ENCODE data around the gene ANK2. TPM values are rescaled to one million over a fixed set of nuclear protein-coding genes. Genes with fewer than 3 reads are reported as not detected.

The ANK2 gene
- total RNA-seq, 8 experiments from 2014 or later = 46.7 to 361 (median 116) TPM

DNA sequence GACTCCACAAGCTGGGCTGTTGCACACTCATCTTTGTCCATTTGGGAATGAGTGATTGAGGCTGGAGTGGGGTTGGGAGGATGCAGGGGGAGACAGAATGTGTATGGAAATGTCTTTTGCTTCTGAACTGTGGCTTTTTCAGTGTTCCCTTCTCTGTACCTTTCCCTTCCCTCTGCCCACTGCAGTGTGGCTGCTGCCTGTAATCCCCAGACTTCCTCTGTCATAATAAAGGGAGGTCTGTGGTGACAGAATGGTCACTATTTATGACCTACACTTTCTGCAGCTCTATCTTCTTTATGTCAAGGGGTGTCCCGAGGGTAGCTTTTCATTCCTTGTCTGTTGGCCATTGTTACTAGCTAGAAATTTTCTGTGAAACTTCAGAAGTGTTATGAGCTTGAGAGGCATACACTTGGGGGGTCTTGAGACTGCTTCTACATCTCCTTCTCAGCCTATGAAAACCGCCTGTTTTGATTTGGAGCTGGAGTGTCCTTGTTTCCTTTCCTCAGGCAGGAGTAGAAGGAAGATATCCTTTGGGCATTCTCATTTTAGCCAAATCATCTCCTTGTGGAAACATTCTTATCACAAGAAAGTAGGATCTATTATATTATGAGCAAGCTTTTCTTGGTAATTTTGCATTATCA lies 63.0 kb downstream of the ANK2 start:
- Histone ChIP-seq H3K4me1 (replicated peaks in 1 of 2) (peaks cover 33 to 66% of the 10 kb centered on the region in 2 donors), H3K27ac (no peak overlapping the region), H3K4me3 (no peak overlapping the region)
- peak in 5 of 8 experiments; percentile 17 to 63 (median 48) for ATAC-seq (replicated peaks in 6 of 8)
- in situ Hi-C loops (cut with MboI; ENCODE audit: low pct_unique_long_range_greater_than_20kb in 2 of 9, low sequenced_read_pairs in 9 of 9, unreplicated experiment in 9 of 9) = loop anchor here in 2 of 9 experiments (25.0 kb wide), 2 partner anchors 175 to 275 kb away; no protein-coding TSS in a partner anchor
- 0 to 100% (median 46%) methylated on average over 1 to 2 of the region's 2 CpGs; no CpG with 5 or more reads in 2 of the 10 experiments for WGBS, 10 experiments

DNA sequence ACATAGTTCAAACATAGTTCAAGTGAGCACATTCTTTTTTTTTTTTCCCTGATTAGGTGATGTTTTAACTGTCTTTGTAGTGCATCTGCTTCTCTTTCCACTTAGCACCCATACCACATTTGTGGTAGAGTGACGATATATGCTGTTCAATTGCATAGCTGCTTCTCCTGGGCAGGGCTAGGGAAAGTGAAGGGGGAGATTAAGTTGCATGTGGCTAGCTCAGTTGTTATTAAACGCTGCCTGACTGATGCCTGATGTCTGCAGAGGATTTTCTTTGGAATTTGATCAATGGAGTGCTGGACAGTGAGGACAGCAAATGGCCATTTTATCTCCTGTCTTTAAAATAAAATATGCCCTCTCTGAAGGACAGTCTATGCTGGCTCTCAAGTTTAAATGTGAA lies 63.7 kb downstream of the ANK2 start:
- in situ Hi-C loops (cut with MboI; ENCODE audit: low pct_unique_long_range_greater_than_20kb in 2 of 9, low sequenced_read_pairs in 9 of 9, unreplicated experiment in 9 of 9) = loop anchor here in 2 of 9 experiments (25.0 kb wide), 2 partner anchors 174 to 274 kb away; no protein-coding TSS in a partner anchor
- Histone ChIP-seq H3K4me1 (replicated peaks in 1 of 2) (peaks cover 36 to 70% of the 10 kb centered on the region in 2 donors), H3K4me3 (no peak overlapping the region), H3K27ac (no peak overlapping the region)
- ATAC-seq (replicated peaks in 6 of 8) = no peak
- 50 to 100% (median 69%) methylated on average over 1 to 2 of the region's 2 CpGs; no CpG with 5 or more reads in 4 of the 10 experiments for WGBS, 10 experiments

DNA sequence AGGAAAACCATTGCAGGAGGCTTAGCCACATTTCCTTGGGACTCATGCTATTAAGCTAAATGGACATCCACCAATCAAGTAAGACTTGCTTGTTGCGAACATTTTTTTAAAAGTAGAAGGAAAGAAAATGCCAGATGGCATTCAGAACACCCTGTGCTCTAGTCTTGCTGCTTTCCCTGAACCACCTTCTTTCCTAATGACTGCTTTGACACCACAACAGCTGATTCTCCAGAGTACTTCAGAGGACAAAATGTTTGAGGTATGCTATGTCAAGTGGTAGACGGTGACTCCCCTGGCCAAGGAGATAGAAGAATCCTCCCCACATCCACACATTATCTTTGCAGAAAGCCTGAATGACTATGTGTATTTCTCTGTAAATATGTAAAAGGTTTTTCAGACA lies 65.4 kb downstream of the ANK2 start:
- Histone ChIP-seq H3K4me3 (no peak overlapping the region), H3K27ac (no peak overlapping the region), H3K4me1 (replicated peaks in 1 of 2) (peaks cover 36 to 63% of the 10 kb centered on the region in 2 donors)
- in situ Hi-C loops (cut with MboI; ENCODE audit: low pct_unique_long_range_greater_than_20kb in 2 of 9, low sequenced_read_pairs in 9 of 9, unreplicated experiment in 9 of 9) = loop anchor here in 2 of 9 experiments (25.0 kb wide), 2 partner anchors 172 to 272 kb away; no protein-coding TSS in a partner anchor
- no peak for ATAC-seq (replicated peaks in 6 of 8)
- 71 to 100% (median 96%) methylated on average over 1 to 2 of the region's 2 CpGs; no CpG with 5 or more reads in 4 of the 10 experiments for WGBS, 10 experiments

DNA sequence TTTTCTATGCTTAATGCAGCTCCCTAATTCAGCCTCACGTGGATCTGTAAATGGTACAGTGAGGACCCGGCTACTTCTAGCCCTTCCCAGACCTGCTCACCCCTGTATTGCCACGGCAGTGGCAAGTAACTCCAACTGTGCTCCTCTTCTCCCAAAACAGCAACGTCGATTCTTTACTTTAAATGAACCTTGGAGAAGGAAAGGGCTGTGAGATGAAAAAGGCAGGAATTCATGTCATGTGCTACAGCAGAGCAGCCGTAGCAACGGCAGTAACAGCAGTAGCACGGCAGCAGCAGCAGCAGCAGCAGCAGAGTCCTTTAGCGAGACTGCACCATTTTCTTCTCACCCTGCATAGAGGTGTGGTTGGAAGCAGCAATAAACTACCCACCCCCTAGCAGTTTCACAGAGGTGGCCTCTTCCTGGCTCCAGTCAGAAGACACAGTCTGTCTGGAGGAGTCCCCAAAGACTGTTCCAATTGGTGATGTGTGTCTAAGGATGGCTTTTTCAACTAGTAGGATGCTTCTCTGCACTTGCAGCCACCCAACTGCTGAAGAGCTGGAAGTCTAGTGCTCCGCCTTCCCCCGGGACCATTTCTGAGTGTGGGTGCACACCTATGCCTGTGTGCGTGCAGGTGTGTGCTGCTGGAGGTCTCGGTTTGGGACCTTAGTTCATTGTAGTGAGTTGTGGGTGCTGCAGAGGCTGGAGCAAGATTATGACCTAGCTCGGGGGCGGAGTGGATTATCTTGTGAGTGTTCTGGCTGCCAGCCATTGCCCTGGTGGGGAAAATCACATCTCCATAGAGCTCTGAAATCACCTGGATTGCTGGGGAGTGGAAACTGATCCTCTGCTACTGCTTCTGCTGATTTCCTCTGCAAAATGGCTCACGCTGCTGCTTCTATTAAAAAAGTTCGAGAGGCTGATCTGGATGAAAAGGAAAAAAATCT lies 67.2 kb downstream of the ANK2 start:
- H3K27ac ChIP-seq = peak overlapping the region in 1 of 2 donors; percentile 65
- in situ Hi-C loops (cut with MboI; ENCODE audit: low pct_unique_long_range_greater_than_20kb in 2 of 9, low sequenced_read_pairs in 9 of 9, unreplicated experiment in 9 of 9) = loop anchor here in 2 of 9 experiments (25.0 kb wide), 2 partner anchors 171 to 271 kb away; no protein-coding TSS in a partner anchor
- peak in 7 of 8 experiments; percentile 55 to 94 (median 93) for ATAC-seq (replicated peaks in 6 of 8)
- WGBS, 10 experiments = 42 to 93% (median 71%) methylated on average over 2 to 9 of the region's 17 CpGs
- peak overlapping the region in 3 of 5 donors; percentile 8 to 19 (median 15) for H3K4me3 ChIP-seq
- peaks cover 35 to 45% of the 10 kb centered on the region in 2 donors for H3K4me1 ChIP-seq (replicated peaks in 1 of 2)

DNA sequence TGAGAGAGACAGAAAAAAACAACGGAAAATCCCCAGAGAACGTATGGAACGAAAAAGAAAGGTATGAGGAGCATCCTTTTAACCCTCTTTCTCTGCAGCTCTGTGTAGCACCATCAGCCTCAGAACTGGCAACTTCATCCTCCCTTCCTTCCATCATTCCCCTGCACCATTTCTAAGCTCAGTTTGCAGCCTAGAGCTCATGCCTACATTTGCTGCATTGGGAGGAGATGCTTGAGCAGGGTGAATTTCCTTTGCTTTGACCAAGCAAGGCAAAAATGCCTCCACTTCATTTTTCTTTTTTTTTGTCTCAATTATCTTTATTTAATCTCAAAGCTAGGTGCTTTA lies 67.9 kb downstream of the ANK2 start:
- whole genome bisulfite sequencing, 10 experiments = 78 to 100% (median 94%) methylated on average over 2 to 3 of the region's 3 CpGs; no CpG with 5 or more reads in 2 of the 10 experiments
- in situ Hi-C loops (cut with MboI; ENCODE audit: low pct_unique_long_range_greater_than_20kb in 2 of 9, low sequenced_read_pairs in 9 of 9, unreplicated experiment in 9 of 9) = loop anchor here in 2 of 9 experiments (25.0 kb wide), 2 partner anchors 170 to 270 kb away; no protein-coding TSS in a partner anchor
- no peak overlapping the region for H3K4me3 ChIP-seq
- ATAC-seq (replicated peaks in 6 of 8) = no peak
- peaks cover 30 to 38% of the 10 kb centered on the region in 2 donors for H3K4me1 ChIP-seq (replicated peaks in 1 of 2)
- no peak overlapping the region for H3K27ac ChIP-seq

DNA sequence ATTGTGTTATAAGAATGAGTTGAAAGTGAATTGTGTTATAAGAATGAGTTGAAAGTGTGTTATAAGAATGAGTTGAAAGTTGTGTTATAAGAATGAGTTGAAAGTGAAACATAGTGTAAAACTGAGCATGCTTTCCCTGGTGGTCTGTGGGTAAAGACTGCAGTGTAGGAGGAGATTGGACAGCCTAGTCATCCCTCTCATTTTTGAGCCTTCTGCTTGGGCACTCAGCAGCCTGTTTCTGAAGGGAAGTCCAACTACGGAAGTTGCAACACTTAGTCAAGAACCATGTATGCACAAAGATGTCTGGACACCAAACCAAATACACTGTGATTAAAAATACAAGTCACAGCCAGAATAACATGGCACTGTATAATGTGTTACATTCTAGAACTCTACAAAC lies 72.6 kb downstream of the ANK2 start:
- no peak for ATAC-seq (replicated peaks in 6 of 8)
- H3K4me1 ChIP-seq (replicated peaks in 1 of 2) = peaks cover 7 to 8% of the 10 kb centered on the region in 2 donors
- in situ Hi-C loops (cut with MboI; ENCODE audit: low pct_unique_long_range_greater_than_20kb in 2 of 9, low sequenced_read_pairs in 9 of 9, unreplicated experiment in 9 of 9) = loop anchor here in 2 of 9 experiments (25.0 kb wide), 2 partner anchors 165 to 265 kb away; no protein-coding TSS in a partner anchor
- no peak overlapping the region for H3K4me3 ChIP-seq
- no peak overlapping the region for H3K27ac ChIP-seq
- 33 to 100% (median 100%) methylated on average over 1 of the region's 1 CpG; no CpG with 5 or more reads in 5 of the 10 experiments for WGBS, 10 experiments

DNA sequence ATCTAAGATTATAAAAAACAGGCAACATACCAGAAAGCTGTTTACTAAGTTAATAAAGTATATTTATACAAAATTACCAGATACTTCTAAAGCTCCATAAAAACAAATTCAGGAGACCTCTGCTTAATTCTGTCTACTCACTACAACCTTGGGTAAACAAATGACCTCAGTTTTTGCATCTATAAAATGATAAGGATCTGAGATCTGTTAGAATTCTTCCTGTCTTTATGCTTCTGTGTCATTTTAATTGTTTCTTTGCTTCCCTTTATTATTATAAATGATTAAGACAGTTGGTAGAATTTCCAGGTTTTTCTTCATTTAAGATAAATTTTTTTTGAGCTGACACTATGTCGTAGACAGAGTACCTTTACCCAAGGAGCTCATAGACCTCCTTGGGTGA lies 76.0 kb downstream of the ANK2 start:
- H3K4me1 ChIP-seq (replicated peaks in 1 of 2) = no peaks in the 10 kb centered on the region
- in situ Hi-C loops (cut with MboI; ENCODE audit: low pct_unique_long_range_greater_than_20kb in 2 of 9, low sequenced_read_pairs in 9 of 9, unreplicated experiment in 9 of 9) = no loop called here

DNA sequence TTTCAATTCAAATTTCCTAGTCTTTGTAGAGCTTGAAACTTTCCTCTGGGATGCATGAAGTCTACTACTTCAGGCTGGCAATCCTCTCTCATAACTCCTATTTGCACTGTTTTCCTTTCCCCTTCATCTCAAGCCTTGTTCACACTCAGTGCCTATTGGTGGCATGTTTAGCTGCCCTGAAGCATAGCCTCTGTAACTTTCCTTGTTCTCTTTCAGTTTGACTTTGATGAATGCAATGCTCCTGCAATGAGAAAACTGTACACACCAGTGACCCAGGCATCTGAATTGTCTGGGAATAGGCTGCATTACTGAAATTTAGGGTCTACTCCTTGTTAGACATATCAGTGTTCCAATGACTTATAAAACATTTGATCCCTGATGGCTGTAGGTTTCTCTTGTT lies 81.7 kb downstream of the ANK2 start:
- in situ Hi-C loops (cut with MboI; ENCODE audit: low pct_unique_long_range_greater_than_20kb in 2 of 9, low sequenced_read_pairs in 9 of 9, unreplicated experiment in 9 of 9) = no loop called here
- ATAC-seq (replicated peaks in 6 of 8) = peak in 4 of 8 experiments; percentile 43 to 81 (median 58)
- Histone ChIP-seq H3K27ac (no peak overlapping the region), H3K4me1 (replicated peaks in 1 of 2) (no peaks in the 10 kb centered on the region), H3K4me3 (no peak overlapping the region)

More for the DNA sequence above, 76.0 kb downstream of the ANK2 start:
- WGBS, 10 experiments = 83 to 100% (median 100%) methylated on average over 1 of the region's 1 CpG; no CpG with 5 or more reads in 3 of the 10 experiments
- ATAC-seq (replicated peaks in 6 of 8) = no peak
- Histone ChIP-seq H3K27ac (no peak overlapping the region), H3K4me3 (no peak overlapping the region)

DNA sequence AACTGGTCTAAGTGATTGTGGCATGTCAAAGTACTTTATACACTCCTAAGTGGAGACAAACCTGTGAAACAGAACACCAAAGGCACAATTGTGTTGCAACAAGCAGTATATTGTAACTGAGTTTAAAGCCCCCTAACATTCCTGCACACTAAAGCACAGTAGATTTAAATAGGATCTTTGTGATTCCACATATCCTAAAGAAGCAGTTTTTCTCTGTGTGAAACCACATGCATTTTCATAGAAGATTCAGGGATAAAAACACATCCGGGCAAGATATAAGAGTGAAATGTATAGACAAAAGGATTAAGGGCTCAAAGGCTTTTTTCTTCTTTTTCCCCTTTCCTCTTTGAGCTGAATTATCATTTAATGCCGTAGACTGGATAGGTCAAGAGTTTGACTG lies 82.2 kb downstream of the ANK2 start:
- H3K27ac ChIP-seq = no peak overlapping the region
- WGBS, 10 experiments = 56 to 93% (median 72%) methylated on average over 1 to 2 of the region's 2 CpGs
- ATAC-seq (replicated peaks in 6 of 8) = no peak
- H3K4me1 ChIP-seq (replicated peaks in 1 of 2) = no peaks in the 10 kb centered on the region
- no peak overlapping the region for H3K4me3 ChIP-seq
- in situ Hi-C loops (cut with MboI; ENCODE audit: low pct_unique_long_range_greater_than_20kb in 2 of 9, low sequenced_read_pairs in 9 of 9, unreplicated experiment in 9 of 9) = no loop called here

DNA sequence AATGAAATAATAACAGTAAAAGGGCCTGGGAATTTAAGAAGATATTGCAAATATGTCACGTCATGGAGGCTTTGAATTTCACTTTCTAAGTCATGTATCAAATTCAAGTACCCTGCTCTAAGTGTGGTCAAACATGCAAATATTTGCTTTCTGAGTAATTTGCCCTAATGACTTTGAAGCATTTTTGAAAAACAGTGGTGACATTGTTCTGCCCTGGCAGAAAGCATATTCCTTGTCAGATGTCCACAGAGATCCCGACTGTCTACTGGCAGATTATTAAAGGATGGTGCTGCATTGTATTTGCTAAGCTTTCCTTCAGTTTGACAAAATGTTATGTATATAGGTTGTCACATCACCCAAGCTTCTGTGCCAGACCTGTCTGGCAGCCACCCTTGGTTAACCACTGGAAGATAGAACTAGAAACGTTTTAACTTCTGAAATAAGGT lies 92.5 kb downstream of the ANK2 start:
- 0 to 60% (median 51%) methylated on average over 1 to 3 of the region's 3 CpGs for WGBS, 10 experiments
- ATAC-seq (replicated peaks in 6 of 8) = peak in 4 of 8 experiments; percentile 14 to 65 (median 40)
- Histone ChIP-seq H3K4me1 (replicated peaks in 1 of 2) (peaks cover 13 to 20% of the 10 kb centered on the region in 2 donors), H3K4me3 (no peak overlapping the region), H3K27ac (no peak overlapping the region)
- in situ Hi-C loops (cut with MboI; ENCODE audit: low pct_unique_long_range_greater_than_20kb in 2 of 9, low sequenced_read_pairs in 9 of 9, unreplicated experiment in 9 of 9) = no loop called here

DNA sequence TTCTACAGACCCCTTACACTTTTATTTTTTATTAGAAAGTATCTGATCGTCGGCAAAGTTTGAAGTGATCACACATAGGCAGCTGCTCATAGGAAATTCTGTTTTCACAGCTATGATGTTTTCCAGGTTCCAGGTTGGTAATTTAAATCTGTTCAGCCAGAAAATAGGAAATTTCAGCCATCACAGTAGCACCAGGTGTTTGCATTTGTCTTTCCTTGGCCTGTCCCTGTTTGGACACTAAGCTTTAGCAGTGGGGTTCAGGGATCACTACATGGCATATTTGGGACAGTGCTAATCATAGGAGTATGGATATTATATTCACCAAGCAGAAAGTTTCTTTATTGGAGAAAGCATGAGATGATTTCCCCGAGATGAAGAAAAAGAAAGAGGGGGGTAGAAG lies 92.9 kb downstream of the ANK2 start:
- no peak for ATAC-seq (replicated peaks in 6 of 8)
- Histone ChIP-seq H3K4me3 (no peak overlapping the region), H3K27ac (no peak overlapping the region), H3K4me1 (replicated peaks in 1 of 2) (peaks cover 13 to 22% of the 10 kb centered on the region in 2 donors)
- in situ Hi-C loops (cut with MboI; ENCODE audit: low pct_unique_long_range_greater_than_20kb in 2 of 9, low sequenced_read_pairs in 9 of 9, unreplicated experiment in 9 of 9) = no loop called here
- WGBS, 10 experiments = 38 to 100% (median 97%) methylated on average over 1 to 3 of the region's 3 CpGs

DNA sequence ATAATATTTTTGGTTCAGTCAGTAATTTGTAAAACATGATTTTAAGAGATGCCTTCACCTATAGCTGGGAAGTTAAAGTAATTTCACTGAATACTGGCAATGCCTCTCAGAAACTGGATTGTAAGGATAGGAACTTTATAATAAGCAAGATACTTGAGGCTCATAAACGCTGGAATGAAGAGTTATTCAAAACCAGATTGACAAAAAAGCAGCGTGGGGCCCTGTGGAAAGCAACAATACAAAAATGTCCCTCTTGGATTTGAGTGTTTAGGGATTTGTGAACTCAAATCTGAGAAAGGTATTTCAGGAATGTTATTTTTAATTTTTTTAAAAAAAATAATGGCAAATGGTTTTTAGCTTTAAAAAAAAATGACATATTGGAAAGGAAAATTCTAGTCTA lies 94.6 kb downstream of the ANK2 start:
- Histone ChIP-seq H3K4me1 (replicated peaks in 1 of 2) (peaks cover 13 to 22% of the 10 kb centered on the region in 2 donors), H3K4me3 (no peak overlapping the region), H3K27ac (no peak overlapping the region)
- WGBS, 10 experiments = 45 to 100% (median 64%) methylated on average over 1 to 2 of the region's 2 CpGs
- no peak for ATAC-seq (replicated peaks in 6 of 8)
- in situ Hi-C loops (cut with MboI; ENCODE audit: low pct_unique_long_range_greater_than_20kb in 2 of 9, low sequenced_read_pairs in 9 of 9, unreplicated experiment in 9 of 9) = no loop called here

DNA sequence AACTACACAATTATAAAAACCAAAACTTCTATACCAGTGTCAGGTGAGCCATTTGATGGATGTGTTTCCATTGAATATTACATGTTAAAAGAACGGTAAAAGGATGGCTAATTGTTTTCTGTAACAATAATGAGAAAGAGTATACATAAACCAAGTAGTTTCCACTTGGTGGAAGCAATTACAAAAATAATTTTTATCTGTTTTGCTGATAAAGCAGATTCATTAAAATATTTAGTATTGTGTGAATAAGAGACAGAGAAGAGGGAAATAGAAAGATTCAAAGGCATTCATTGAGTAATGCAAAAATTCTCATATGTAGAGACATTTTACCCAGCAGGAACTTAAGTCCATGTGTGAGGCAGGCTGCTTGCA lies 95.7 kb downstream of the ANK2 start:
- H3K27ac ChIP-seq = peak overlapping the region in 1 of 2 donors; percentile 59
- peak overlapping the region in 2 of 5 donors; percentile 12 to 17 for H3K4me3 ChIP-seq
- no peak for ATAC-seq (replicated peaks in 6 of 8)
- in situ Hi-C loops (cut with MboI; ENCODE audit: low pct_unique_long_range_greater_than_20kb in 2 of 9, low sequenced_read_pairs in 9 of 9, unreplicated experiment in 9 of 9) = no loop called here
- 0 to 100% (median 33%) methylated on average over 1 of the region's 1 CpG for WGBS, 10 experiments
- H3K4me1 ChIP-seq (replicated peaks in 1 of 2) = peaks cover 13 to 22% of the 10 kb centered on the region in 2 donors
